RWPE2 (cell line): ENCODE measurements around the gene KCNK7.

ENCODE experiments used
- ATAC-seq: fragments of 200-7000 bp; cut with Tn5 transposase; 3 replicates; pipeline ENCODE4 v1.9.1; 2021; ENCODE audit warnings: low read depth
- DNase-seq: peaks from one replicate; pipeline ENCODE4 v3.0.0-alpha.2; 2020; ENCODE audit warnings: low spot score
- H3K27ac ChIP-seq: fragments of 450-650 bp; 2 replicates; pipeline ENCODE4 v1.5.1; 2017; ENCODE audit warnings: mild to moderate bottlenecking; ENCODE audit not compliant: poor library complexity, severe bottlenecking
- H3K27me3 ChIP-seq: fragments of 250-450 bp; sonication (Bioruptor Pico); 2 replicates; pipeline ENCODE4 v1.5.1; 2021; ENCODE audit warnings: mild to moderate bottlenecking, moderate library complexity; ENCODE audit not compliant: insufficient read depth, poor library complexity, severe bottlenecking
- H3K36me3 ChIP-seq: fragments of 250-450 bp; sonication (Bioruptor Pico); 2 replicates; pipeline ENCODE4 v1.5.1; 2020; ENCODE audit warnings: low read depth, mild to moderate bottlenecking, moderate library complexity
- H3K4me1 ChIP-seq: fragments of 250-450 bp; sonication (Bioruptor Pico); 2 replicates; pipeline ENCODE4 v1.5.1; 2021; ENCODE audit warnings: mild to moderate bottlenecking, moderate library complexity; ENCODE audit not compliant: insufficient read depth, poor library complexity, severe bottlenecking
- H3K4me3 ChIP-seq: fragments of 250-450 bp; sonication (Bioruptor Pico); 2 replicates; pipeline ENCODE4 v1.5.1; 2021; ENCODE audit warnings: mild to moderate bottlenecking, moderate library complexity; ENCODE audit not compliant: severe bottlenecking
- H3K9me3 ChIP-seq: fragments of 250-450 bp; sonication (Bioruptor Pico); 2 replicates; pipeline ENCODE4 v1.5.1; 2021; ENCODE audit warnings: mild to moderate bottlenecking, moderate library complexity; ENCODE audit not compliant: severe bottlenecking
- CTCF ChIP-seq: fragments of 450-650 bp; IDR thresholded peaks from one replicate; pipeline ENCODE4 v1.5.1; 2017; ENCODE audit warnings: mild to moderate bottlenecking, moderate library complexity; ENCODE audit not compliant: poor library complexity, severe bottlenecking

The KCNK7 gene

GRCh38 chr11:65625628-65626342 lies 30.2 kb upstream of the KCNK7 start:
- no peaks in the 10 kb centered on the region for H3K4me1 ChIP-seq
- peaks cover 72% of the 10 kb centered on the region for H3K36me3 ChIP-seq
- H3K9me3 ChIP-seq = no peaks in the 10 kb centered on the region
- TF ChIP-seq CTCF = peak; percentile 22
- no peak overlapping the region for H3K4me3 ChIP-seq
- ATAC-seq (0 out of 3 replicates have a peak, but pooled peaks have one; percentile 20), DNase-seq (no peak)
- H3K27me3 ChIP-seq = no peaks in the 10 kb centered on the region
- H3K27ac ChIP-seq = no peak overlapping the region

DNA sequence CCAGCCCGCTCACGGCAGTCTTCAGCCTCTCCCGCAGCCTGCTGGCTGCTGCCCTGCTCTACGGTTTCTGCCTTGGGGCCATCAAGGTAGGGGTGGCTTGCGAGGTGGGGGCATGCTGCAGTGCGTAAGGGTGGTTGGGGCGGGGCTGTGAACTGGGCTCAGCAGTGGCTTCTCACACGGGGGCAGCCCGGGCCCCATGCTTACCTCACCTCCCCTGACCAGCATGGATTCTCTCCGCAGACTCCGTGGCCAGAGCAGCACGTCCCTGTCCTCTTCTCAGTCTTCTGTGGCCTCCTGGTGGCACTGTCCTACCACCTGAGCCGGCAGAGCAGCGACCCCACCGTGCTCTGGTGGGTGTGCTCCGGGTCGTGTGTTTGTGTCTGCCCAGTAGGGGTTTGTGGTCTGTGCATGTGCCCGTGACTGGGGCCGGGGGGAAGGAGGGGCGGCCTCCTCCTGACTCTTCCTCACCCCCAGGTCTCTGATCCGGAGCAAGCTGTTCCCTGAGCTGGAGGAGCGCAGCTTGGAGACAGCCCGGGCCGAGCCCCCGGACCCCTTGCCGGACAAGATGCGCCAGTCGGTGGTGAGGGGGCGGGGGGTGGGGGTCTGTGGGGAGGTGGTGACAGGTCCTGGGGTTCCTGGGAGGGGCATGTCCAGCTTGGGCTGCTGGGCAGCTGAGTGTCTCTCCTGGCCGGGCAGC lies 29.5 kb upstream of the KCNK7 start:
- DNase-seq (no peak), ATAC-seq (no peak)
- Histone ChIP-seq H3K4me1 (no peaks in the 10 kb centered on the region), H3K27me3 (no peaks in the 10 kb centered on the region), H3K36me3 (peaks cover 77% of the 10 kb centered on the region), H3K27ac (no peak overlapping the region), H3K9me3 (no peaks in the 10 kb centered on the region), H3K4me3 (no peak overlapping the region)
- no peak for TF ChIP-seq CTCF

DNA sequence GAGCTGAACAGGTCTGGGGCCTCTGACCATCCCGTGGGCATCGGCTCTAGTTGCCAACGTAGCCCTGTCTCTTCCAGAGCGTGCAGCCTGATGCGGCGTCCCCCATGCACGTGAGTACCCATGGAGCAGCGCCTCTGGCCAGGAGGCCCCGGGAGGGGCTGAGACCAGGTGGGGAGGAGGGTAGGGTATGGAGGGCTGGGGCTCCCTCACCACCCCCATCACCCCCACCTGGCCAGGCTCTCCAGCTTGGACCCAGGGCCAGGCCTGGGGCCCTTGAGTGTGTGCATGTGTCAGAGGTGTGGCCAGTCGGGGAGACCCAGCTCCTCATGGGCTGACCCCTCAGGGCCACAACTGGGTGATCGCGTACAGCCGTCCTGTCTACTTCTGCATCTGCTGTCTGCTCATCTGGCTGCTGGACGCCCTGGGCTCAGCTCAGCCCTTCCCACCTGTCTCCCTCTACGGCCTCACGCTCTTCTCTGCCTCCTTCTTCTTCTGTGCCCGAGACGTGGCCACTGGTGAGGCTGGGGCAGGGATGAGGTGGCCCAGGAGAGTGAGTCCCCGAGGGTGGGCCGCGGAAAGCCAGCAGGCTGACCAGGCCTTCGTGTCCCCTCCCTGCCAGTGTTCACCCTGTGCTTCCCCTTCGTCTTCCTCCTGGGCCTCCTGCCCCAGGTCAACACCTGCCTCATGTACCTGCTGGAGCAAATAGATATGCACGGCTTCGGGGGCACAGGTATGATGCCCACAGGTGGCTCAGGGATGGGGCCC lies 28.4 kb upstream of the KCNK7 start:
- no peak overlapping the region for H3K4me3 ChIP-seq
- TF ChIP-seq CTCF = no peak
- DNase-seq = no peak
- peaks cover 84% of the 10 kb centered on the region for H3K36me3 ChIP-seq
- no peaks in the 10 kb centered on the region for H3K9me3 ChIP-seq
- no peaks in the 10 kb centered on the region for H3K27me3 ChIP-seq
- ATAC-seq = no peak
- H3K4me1 ChIP-seq = no peaks in the 10 kb centered on the region
- no peak overlapping the region for H3K27ac ChIP-seq

DNA sequence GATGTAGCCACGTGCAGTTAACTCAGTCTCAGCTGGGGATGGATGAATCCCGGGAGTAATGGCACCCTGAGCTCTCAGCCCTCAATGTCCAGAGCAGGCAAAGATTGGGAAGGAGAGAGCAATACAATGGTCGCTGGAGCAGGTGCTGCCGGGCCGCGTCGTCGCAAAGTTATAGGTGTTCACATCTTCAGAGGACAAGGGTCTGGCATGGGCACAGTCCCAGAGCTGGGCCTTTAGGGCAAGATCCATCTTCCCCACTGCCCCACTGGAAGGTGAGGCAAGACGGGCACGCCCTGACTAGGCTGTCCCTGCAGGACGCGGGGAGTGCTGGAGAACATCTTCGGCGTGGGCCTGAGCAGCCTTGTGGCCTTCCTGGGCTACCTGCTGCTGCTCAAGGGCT lies 27.6 kb upstream of the KCNK7 start:
- no peaks in the 10 kb centered on the region for H3K9me3 ChIP-seq
- no peak for DNase-seq
- no peaks in the 10 kb centered on the region for H3K4me1 ChIP-seq
- no peak overlapping the region for H3K4me3 ChIP-seq
- no peak for TF ChIP-seq CTCF
- H3K27me3 ChIP-seq = no peaks in the 10 kb centered on the region
- peaks cover 86% of the 10 kb centered on the region for H3K36me3 ChIP-seq
- no peak overlapping the region for H3K27ac ChIP-seq
- ATAC-seq = no peak
